ENCODE data around the gene RARRES1. TPM values are rescaled to one million over a fixed set of nuclear protein-coding genes. Genes with fewer than 3 reads are reported as not detected.

Gene RARRES1
- polyA plus RNA-seq, 1 experiment: 2.0 TPM

DNA sequence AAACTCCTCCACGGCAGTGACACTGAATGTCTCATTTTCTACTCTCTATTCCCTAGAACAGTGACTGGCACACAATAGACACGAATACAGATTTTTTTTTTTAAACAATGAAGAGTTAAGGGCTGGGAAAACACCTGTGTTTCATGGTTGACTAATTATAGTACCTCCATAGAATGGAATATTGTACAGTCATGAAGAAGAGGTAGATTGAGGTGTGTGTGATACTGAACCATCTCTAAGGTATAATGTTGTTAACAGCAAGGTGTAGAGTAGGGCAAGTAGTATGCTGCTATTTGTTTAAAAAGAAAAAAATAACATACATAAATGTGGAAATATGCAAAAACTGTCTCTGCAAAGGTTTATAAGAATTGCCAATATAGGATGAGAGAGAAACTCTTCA, 5.2 kb upstream of the RARRES1 start:
- ChIA-PET CTCF (no interaction called here), POLR2A (no interaction called here)
- 0 out of 2 replicates have a peak, but pooled peaks cover 1% of the 10 kb centered on the region for H3K36me3 ChIP-seq (ENCODE audit: control insufficient read depth, insufficient read depth, low read length)
- H3K27me3 ChIP-seq (ENCODE audit: control insufficient read depth, insufficient read depth, low read length): no peaks in the 10 kb centered on the region
- H3K4me3 ChIP-seq (ENCODE audit: low read depth, low read length): no peak overlapping the region
- TF ChIP-seq, protein P1, sequence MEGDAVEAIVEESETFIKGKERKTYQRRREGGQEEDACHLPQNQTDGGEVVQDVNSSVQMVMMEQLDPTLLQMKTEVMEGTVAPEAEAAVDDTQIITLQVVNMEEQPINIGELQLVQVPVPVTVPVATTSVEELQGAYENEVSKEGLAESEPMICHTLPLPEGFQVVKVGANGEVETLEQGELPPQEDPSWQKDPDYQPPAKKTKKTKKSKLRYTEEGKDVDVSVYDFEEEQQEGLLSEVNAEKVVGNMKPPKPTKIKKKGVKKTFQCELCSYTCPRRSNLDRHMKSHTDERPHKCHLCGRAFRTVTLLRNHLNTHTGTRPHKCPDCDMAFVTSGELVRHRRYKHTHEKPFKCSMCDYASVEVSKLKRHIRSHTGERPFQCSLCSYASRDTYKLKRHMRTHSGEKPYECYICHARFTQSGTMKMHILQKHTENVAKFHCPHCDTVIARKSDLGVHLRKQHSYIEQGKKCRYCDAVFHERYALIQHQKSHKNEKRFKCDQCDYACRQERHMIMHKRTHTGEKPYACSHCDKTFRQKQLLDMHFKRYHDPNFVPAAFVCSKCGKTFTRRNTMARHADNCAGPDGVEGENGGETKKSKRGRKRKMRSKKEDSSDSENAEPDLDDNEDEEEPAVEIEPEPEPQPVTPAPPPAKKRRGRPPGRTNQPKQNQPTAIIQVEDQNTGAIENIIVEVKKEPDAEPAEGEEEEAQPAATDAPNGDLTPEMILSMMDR (IDR thresholded peaks at IDR 0.05; ENCODE audit: insufficient read depth, low read depth, low read length): no peak
- DNase-seq (ENCODE audit: low read depth): no peak

DNA sequence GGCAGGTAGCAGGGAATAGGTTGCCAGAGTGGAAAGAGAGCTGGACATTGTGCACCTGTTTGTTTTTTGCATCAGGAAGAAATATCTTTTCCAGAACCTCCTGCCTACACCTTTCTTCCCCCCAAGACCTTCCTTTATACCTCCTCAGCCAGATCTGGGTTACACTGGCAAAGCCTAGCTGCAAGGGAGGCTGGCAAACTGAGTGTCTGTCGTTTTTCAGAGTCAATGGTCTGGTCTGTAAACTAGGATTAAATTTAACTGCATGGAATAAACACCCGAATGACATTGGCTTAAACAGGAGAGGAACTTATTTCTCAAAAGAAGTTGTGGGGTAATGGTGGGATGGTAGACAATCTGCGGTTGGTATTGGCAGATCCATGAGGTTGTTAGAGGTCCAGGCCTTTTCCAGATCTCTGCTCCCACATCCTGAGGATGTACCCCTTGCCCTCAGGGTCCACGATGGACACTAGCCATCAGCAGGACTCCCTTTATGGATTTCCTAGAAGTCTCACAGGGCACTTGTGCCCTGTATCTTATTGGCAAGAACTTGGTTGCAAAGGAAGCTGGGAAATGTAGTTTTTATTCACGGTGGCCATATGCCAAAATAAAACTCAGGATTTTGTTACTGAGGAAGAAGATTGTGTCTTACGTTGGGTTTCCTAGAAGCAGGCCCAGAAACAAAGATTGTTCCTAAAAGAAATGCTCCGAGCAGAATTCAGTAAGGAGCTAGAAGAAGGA, 3.2 kb upstream of the RARRES1 start:
- ChIA-PET CTCF (interaction anchor here (0.8 kb wide), 1 partner anchor 54 kb away, joined by 4 read pairs; no protein-coding TSS in a partner anchor), POLR2A (no interaction called here)
- no peaks in the 10 kb centered on the region for H3K27me3 ChIP-seq (ENCODE audit: control insufficient read depth, insufficient read depth, low read length)
- DNase-seq (ENCODE audit: low read depth): no peak
- TF ChIP-seq, protein P1 (IDR thresholded peaks at IDR 0.05; ENCODE audit: insufficient read depth, low read depth, low read length): no peak
- no peak overlapping the region for H3K4me3 ChIP-seq (ENCODE audit: low read depth, low read length)
- H3K36me3 ChIP-seq (ENCODE audit: control insufficient read depth, insufficient read depth, low read length): 0 out of 2 replicates have a peak, but pooled peaks cover 1% of the 10 kb centered on the region

DNA sequence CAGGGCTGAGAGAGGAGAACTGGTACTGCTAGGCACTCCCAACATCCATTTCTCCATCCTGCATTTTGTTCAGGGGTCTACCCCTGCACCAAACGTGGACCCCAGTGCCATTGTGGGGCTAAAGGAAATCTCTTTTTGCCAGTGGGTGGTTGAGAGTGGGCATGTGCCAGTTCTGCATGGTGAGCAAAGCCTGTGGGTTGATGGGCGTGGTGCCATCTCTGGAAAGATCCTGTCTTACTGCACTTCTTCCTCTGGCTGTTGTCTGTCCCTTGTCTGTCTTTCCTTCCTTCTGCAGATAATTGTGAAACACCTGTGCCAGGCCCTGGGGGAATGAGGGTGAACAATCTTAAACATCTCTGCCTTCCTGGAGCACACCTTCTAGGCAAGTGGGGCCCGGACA, 1.4 kb upstream of the RARRES1 start:
- Histone ChIP-seq H3K4me3 (ENCODE audit: low read depth, low read length) (no peak overlapping the region), H3K27me3 (ENCODE audit: control insufficient read depth, insufficient read depth, low read length) (no peaks in the 10 kb centered on the region), H3K36me3 (ENCODE audit: control insufficient read depth, insufficient read depth, low read length) (0 out of 2 replicates have a peak, but pooled peaks cover 1% of the 10 kb centered on the region)
- POLR2A ChIA-PET: no interaction called here
- no peak for DNase-seq (ENCODE audit: low read depth)
- TF ChIP-seq, protein P1 (IDR thresholded peaks at IDR 0.05; ENCODE audit: insufficient read depth, low read depth, low read length): no peak
- CTCF ChIA-PET: no interaction called here

DNA sequence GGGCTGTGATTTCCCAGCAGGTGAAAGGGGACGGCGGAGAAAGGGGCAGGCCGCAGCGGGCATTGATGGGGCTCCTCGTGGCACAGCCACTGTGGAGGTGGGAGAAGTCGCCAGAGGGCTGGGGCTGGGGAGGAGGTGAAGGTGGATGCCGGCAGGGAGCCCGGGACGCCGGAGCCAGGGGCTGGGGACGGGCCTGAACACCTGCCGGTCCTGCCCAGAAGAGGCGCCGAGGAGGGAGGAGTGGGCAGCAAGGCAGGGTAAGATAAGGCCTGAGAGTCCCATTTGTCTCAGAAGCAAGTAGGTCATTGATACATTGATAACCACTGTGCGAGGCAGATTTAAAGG, 571 bp upstream of the RARRES1 start:
- no peaks in the 10 kb centered on the region for H3K27me3 ChIP-seq (ENCODE audit: control insufficient read depth, insufficient read depth, low read length)
- POLR2A ChIA-PET: no interaction called here
- CTCF ChIA-PET: interaction anchor here (1.0 kb wide), 2 partner anchors 57 to 193 kb away, joined by 3 read pairs; no protein-coding TSS in a partner anchor
- H3K36me3 ChIP-seq (ENCODE audit: control insufficient read depth, insufficient read depth, low read length): no peaks in the 10 kb centered on the region
- peak overlapping the region; percentile 45 for H3K4me3 ChIP-seq (ENCODE audit: low read depth, low read length)
- DNase-seq (ENCODE audit: low read depth): no peak
- TF ChIP-seq, protein P1 (IDR thresholded peaks at IDR 0.05; ENCODE audit: insufficient read depth, low read depth, low read length): no peak

DNA sequence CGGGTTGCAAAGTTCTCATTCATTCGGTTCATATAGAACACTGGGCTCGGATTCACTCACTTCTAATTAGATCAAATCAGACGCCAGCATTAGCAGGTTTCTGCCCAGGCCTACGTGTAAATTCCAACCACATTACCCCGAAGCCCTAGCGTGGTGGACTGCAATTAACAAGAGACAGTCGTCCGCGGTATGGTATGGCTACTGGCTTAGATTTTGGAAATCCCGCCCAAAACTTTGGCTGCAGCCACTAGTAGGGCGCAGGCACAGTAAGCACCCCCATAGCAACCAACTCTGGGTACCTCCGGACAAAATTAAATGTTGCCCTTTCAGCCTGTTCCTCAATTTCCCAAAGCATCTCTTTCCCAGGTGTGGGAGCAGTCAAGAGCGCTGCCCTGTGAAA, 771 bp downstream of the RARRES1 start:
- CTCF ChIA-PET: interaction anchor here (7.0 kb wide), 1 partner anchor 56 kb away, joined by 158 read pairs; no protein-coding TSS in a partner anchor
- TF ChIP-seq, protein P1 (IDR thresholded peaks at IDR 0.05; ENCODE audit: insufficient read depth, low read depth, low read length): no peak
- DNase-seq (ENCODE audit: low read depth): no peak

More for the DNA sequence above, 771 bp downstream of the RARRES1 start:
- no peaks in the 10 kb centered on the region for H3K36me3 ChIP-seq (ENCODE audit: control insufficient read depth, insufficient read depth, low read length)
- H3K27me3 ChIP-seq (ENCODE audit: control insufficient read depth, insufficient read depth, low read length): no peaks in the 10 kb centered on the region
- POLR2A ChIA-PET: no interaction called here
- peak overlapping the region; percentile 45; the same call in 1 of the 2 replicates for H3K4me3 ChIP-seq (ENCODE audit: low read depth, low read length)
